ENCODE results near the gene SLC9A3. TPM values are rescaled to one million over a fixed set of nuclear protein-coding genes. Genes with fewer than 3 reads are reported as not detected.
A peak's percentile ranks its signal among the peaks of the same experiment; 100 is the strongest.

Gene SLC9A3
- total RNA-seq, 1 donor from 2014 or later: 537 TPM

- DNase-seq (ENCODE audit: low spot score): no peak
Measured at GRCh38 chr5:444226-444625, 80.0 kb downstream of the SLC9A3 start.

GRCh38 chr5:443239-444151, 80.8 kb downstream of the SLC9A3 start:
- DNase-seq (ENCODE audit: low spot score): no peak

DNA sequence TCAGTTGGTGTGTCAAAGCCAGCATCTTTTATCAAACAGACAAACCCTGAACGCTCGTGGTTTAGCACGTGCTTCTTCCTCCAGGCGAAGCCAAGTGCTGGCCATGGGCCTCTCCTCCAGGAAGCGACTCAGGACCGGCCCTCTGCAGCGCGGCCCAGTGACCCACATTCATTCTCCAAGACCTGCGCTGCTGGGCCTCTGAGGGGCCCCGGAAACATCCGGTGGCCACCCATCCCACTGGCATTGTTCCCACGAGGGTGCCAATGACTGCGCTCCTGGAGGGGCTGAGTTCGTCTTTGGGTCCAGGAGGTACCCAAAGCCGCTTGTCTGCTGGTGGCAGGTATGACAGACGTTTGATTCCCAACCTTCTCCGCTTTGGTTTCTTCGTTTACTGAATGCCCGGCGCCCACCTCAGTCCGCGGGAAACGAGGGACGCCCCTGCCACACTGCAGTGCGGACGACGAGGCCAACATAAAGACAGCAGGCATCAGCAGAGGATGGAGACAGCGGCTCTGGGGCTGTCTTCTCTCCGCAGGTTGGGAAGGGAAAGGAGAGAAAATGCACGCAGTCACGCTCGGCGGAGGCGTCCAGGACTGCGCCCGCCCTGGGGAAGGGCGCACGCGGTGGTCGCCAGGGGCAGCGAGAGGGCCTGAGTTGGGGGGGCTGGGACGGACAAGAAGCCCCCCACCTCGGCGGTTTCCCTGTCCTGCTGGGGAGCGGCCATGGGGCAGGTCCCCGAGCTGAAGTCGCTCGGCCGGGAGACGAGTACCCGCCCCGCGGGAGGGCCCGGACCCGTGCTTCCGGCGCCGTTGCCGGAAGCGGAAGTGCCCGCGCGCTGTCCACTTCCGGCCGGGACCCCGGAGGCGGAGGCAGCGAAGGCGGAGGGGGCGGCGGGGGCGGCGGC, 81.7 kb downstream of the SLC9A3 start, which contains the start of gene EXOC3:
TSS of gene EXOC3 (plus strand) at position 842 of the 904 bp plus-strand sequence. CDS start 3,030 bp downstream, outside the sequence.
- DNase-seq (ENCODE audit: low spot score): peak; percentile 68

- DNase-seq (ENCODE audit: low spot score): no peak
Measured at GRCh38 chr5:441996-442334, 82.3 kb downstream of the SLC9A3 start.

DNA sequence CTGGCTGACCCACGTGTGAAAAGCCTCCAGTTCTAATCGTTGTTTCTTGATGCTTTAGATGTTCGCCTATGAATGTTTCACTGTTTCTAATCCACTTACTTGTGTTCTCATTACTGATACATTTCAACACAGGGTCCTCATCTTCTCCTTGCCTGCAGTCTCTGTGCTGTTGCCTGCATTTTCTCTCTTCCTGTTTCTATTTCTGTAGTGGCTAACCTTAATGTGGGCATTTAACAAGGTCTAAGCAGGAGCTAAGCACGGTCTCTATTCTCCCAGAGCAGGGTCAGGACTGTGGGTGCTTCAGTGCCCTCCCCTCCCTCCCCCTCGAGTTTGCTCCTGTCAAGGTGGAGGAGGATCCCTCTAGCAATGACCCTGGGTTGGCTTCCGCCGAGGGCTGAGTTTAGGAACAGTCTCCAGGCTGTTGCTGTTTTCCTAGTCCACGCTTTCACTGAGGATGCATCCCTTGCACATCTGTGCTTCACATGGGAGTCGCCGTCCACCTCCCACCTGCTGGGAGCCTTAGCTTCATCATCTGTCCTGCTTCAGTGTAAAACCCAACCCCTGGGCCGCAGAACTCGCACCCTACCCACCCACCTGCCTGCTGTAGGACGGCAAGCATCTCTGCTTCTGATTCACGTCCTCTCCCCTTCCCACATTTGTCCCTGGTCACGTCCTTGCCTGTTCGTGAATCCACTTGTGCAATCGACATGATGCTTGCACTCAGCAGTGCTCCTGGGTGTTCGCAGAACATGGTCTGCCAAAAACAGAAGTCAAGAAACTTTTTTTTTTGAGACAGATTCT, 83.6 kb downstream of the SLC9A3 start:
- no peak for DNase-seq (ENCODE audit: low spot score)

DNA sequence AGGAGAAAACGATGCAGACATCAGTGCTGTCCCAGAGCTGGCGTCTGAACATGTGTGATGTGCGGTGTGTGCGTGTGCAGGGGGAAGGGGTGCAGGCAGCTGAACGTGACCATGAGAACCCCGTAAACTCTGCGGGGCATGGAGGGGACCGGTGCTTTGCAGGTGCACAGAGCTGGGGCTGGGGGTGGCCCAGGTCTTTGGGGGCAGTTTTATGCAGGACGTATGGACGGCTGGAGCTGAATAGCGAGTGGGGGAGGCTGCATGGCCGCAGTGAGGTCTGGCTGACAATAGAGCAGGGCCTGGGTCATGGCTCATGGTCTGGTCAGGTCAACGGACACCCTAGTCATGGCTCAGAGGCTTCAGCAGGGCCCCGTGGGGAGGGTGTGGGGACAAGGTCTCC, 84.6 kb downstream of the SLC9A3 start:
- DNase-seq (ENCODE audit: low spot score): no peak

DNA sequence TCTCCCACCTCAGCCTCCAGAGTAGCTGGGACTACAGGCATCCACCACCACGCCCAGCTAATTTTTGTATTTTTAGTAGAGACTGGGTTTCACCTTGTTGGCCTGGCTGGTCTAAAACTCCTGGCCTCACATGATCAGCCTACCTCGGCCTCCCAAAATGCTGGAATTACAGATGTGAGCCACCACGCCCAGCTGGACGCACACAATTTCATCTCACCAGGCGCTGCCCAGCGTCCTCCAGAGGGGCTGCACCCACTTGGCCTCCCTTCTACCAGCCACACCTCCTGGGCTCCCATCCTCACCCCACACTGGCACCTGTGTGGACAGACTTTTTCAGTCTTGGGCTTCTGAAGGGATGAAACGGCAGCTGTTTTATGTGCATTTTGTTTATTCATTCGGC, 85.1 kb downstream of the SLC9A3 start:
- DNase-seq (ENCODE audit: low spot score): no peak

DNA sequence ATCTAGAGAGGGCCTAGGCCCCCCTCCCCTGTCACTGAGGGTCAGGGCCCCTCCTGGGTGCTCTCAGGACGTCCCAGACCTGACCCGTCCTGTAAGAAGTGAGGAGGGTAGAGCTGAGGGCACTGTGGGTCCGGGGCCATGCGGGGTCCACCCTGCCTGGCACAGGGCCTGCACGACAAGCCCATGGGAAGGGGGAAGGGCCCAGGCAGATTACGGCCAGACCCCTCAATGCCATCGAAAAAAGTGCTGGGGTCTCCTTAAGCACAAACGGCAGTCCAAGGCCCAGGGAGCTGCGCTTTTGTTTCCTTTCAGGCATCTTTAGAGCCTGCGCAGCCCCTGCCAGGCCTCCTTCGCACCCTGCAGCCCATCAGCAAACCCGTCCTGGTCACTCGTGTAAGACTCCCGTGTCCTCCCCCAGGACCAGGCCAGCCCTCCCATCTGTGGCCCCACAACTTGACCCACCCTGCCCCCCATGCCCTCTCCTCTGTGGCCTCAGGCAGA, 85.7 kb downstream of the SLC9A3 start:
- DNase-seq (ENCODE audit: low spot score): no peak

- DNase-seq (ENCODE audit: low spot score): no peak
Measured at GRCh38 chr5:437281-437771, 86.9 kb downstream of the SLC9A3 start.

- no peak for DNase-seq (ENCODE audit: low spot score)
Measured at GRCh38 chr5:436641-436975, 87.6 kb downstream of the SLC9A3 start.

DNA sequence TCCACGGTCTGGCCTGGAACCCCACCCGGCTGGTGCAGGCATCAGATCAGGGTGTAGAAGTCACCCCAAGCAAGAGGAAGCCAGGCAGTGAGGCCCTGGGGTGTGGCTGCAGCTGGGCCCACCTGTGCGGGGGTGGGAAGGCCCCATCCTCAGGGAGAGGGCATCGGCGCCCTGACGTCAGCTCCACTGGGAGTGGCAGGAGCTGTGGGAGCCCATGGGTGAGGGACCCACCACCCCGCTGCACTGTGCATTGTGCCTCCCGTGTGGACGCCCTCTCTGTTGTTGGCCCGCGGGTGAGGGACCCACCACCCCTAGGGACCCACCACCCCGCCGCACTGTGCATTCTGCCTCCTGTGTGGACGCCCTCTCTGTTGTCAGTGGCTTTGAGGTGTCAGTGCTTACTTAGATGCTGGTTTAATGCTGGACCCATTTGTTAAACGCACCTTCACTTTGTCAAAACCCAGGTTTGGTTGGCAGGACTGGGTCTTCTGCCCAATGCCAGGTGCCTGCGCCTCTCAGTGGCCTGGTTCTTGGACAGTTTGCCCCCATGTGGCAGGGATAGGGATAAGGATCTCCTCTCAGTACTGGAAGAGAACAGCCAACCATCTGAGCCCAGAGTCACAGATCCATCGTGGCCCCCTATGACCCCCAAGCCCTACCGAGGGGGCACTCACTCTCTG, 88.1 kb downstream of the SLC9A3 start:
- DNase-seq (ENCODE audit: low spot score): no peak

DNA sequence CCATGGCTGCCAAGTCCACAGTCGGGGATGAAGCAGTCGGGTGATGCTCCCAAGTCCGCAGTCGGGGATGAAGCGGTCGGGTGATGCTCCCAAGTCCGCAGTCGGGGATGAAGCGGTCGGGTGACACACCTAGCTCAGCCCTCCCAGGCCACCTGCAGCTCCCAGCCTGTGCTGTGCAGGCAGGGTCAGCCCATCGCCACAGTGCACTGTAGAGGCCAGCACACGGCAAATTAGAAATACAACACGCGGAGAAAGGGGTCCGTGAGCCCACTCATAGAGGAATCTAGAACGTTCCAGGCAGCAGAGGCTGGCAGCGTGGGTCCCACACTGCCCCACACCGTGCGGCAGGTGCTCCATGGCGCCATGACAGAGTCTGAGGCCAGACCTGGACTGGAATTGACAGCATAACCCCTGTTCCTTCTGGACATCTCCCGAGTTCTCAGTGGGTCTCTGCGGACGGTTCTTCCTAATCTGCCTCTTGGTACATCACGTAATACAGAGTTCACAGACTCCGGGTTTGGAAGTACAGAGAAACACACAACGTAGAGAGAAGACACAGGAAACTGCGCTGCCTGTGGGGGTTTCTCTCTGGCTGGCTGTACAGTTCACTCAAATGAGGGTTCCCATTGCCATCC, 89.0 kb downstream of the SLC9A3 start:
- DNase-seq (ENCODE audit: low spot score): no peak

DNA sequence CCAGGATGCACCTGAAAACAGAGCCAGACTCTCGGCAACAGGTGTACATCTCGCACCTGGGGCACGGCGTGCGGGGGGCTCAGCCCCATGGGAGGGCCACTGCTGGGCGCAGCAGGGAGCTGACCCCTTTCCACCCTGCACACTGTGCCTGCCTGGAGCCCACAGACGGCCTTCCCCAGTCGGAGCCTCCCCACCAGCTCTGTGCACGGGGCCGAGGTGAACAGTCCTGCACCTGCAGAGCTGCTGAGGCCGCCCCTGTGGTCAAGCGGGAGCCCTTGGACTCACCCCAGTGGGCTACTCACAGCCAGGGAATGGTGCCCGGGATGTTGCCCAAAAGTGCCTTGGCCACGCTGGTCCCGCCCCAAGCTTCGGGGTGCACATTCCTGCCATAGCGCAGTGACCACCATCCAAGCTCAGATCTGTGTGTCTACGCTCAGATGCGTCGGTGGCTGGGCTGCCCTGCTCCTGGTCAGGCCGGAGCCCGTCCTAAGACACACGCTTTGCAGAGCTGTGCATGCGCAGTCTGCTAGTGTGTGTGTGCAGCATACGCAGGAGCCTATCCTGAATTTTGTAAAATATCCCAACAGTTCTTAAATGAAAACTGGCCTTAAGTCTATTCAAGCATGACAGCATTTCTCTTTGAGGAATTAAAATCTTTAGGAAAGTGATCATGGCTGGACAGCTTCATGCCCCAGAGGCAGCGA, 89.7 kb downstream of the SLC9A3 start:
- DNase-seq (ENCODE audit: low spot score): no peak

GRCh38 chr5:433836-434235, 90.4 kb downstream of the SLC9A3 start:
- DNase-seq (ENCODE audit: low spot score): no peak

GRCh38 chr5:432928-433791, 91.1 kb downstream of the SLC9A3 start:
- no peak for DNase-seq (ENCODE audit: low spot score)

- no peak for DNase-seq (ENCODE audit: low spot score)
Measured at GRCh38 chr5:432201-432927, 91.9 kb downstream of the SLC9A3 start.

DNA sequence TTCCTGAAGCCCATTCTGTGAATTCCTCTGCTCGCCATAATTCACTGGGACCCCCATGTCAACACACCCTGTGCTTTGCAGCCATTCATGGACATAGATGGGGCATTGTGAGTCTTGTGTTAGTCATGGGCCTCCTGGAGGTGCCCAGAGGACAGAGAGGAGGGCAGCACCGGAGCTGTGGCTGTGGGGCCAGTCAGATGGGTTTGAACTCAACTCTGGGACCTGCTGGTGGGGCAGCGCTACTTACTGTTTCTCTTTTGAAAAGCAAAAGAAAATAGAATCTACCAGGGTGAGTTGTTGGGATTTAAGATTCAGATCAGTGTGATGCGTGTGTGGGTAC, 92.6 kb downstream of the SLC9A3 start:
- no peak for DNase-seq (ENCODE audit: low spot score)

DNA sequence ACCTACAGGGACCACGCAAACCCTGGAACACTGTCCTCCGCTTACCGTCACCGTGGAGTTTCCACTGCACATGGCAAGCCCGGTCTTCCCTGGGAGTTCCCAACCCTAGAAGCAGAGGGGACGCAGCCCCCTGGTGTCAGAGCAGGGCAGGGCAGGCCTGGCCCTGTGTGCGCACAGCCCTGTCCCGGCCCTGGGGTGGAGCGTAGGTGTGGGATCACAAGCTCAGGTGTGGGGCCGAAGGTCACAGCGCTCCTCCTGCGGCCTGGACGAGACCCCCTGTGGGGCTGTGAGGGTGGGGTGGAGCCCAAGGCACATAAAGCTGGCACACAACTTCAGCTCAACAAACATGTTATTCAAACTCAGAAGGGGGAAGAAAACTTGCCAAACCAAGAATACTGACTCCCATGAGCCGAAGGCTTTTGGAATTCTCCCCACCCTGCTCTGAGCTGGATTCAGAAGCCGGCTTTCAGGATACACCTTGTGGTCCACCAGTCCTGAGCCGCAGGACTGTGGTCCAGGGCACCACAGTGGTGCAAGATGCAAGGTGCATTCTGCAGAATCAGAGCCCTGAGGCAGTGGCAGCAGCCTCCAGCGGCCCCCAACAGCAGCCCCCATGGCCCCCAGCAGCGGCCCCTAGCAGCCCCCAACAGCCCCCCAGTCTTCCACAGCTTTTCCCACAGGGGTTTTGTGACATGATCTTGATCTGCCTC, 93.1 kb downstream of the SLC9A3 start:
- no peak for DNase-seq (ENCODE audit: low spot score)

All from mucosa of gallbladder (tissue), 1 donor.